NCI-H2107 treated with DMSO at 0.1 percent for 48 hours (cell line): Measurements from ENCODE around the gene ASAP2.

Experiments used
- DNase-seq: peaks from one replicate; lab custom pipeline; 2025; ENCODE audit not compliant: unreplicated experiment; lab: John Stamatoyannopoulos, UW

Gene ASAP2

DNA sequence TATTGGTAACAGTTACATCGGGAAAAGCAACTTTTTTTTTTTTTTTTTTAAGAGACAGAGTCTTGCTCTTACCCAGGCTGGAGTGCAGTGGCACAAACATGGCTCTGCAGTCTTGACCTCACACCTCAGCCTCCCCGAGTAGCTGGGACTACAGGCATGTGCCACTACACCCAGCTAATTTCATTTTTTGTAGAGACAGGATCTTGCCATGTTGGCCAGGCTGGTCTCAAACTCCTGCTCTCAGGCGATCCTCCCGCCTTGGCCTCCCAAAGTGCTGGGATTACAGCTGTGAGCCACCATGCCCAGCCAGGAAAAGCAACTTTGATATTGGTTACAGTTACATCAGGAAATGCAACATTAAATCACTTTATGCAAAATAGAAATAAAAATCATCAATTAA, 212.1 kb downstream of the ASAP2 start:
- DNase-seq: no peak

DNA sequence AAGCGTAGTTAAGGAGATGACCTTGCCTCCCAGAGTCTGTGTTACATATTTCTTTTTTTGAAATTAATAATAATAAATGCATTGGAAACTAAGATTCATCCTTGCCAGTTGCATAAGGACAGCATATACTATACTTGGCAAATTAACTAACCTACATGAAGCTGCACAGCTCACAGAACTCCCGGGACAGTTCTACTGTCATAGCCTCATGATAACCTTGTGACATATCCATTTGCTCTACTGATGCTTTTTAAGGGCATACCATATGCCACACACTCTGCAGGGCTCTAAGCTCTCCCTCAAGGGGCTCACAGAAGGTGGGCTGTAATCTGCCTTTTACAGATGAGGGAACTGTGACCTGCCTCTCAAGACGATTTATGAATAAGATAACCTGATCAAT, 212.9 kb downstream of the ASAP2 start:
- no peak for DNase-seq

DNA sequence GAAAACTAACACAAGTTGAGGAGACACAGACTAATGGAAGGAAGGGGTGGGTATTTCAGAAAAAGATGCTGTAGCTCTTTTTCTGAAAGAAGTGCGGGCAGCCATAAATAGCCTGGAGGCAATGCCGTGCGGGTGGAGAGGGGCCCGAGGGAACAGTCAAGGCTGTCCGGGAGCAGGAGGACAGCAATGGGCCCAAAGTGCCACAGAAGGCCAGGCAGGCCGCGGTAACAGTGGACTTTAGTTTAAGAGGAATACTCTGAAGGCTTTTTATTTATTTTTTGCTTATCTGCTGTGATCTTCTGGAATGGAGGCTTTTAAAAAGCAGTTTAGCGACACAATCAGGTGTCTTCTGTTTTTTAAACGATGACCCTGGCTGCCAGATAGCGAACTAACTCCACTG, 213.9 kb downstream of the ASAP2 start:
- DNase-seq: no peak

- DNase-seq: no peak
Observed at GRCh38 chr2:9422321-9423099, 215.9 kb downstream of the ASAP2 start.

DNA sequence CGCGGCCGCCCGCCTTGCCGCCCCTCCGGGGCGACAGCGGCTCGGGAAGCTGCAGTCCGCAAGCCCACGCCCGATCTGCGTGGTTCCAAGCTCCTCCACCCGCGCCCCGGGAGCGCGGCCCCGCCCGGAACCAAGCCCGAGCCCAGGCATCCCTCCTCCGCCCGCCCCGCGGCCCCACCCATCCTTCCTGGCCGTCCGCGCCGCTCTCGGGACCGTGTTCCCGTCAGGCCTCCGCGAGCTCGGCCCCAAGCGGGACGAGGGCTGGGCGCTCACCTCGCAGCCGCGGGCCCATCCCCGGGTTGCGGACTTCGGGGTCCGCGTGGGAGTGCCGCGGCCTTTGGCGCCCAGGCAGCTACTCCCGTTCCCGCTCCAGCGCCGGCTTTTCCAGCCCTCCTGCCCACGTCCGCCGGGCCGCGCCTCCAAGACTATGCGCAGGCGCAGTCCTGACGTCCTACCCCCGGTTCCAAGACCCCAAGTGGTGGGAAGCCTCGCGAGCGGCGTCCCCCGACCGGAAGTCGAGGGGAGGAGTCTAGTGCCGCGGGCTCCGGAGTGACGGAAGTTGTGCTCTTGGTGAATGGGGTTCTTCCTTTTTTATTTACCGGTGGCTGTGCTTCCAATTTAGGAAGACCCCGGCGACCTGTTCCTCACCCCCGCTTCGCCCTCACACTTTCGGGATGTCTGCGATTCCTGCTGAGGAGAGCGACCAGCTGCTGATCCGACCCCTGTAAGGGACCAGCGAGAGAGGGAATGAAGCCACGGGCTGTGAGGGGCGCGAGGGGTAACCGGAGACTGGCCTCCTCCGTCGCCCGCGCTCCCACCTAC, 216.7 kb downstream of the ASAP2 start, which contains the start of the genes CPSF3 and ITGB1BP1:
CPSF3 (plus strand) TSS at position 555 of the 822 bp plus-strand sequence; CDS start at position 675, 120 bp downstream.
ITGB1BP1 (minus strand) TSS at position 429 of the 822 bp plus-strand sequence. CDS start 4,831 bp downstream, outside the sequence.
- peak; percentile 86 for DNase-seq

GRCh38 chr2:9423922-9424272, 217.3 kb downstream of the ASAP2 start:
- no peak for DNase-seq

- DNase-seq: no peak
Observed at GRCh38 chr2:9424447-9425164, 218.0 kb downstream of the ASAP2 start.

DNA sequence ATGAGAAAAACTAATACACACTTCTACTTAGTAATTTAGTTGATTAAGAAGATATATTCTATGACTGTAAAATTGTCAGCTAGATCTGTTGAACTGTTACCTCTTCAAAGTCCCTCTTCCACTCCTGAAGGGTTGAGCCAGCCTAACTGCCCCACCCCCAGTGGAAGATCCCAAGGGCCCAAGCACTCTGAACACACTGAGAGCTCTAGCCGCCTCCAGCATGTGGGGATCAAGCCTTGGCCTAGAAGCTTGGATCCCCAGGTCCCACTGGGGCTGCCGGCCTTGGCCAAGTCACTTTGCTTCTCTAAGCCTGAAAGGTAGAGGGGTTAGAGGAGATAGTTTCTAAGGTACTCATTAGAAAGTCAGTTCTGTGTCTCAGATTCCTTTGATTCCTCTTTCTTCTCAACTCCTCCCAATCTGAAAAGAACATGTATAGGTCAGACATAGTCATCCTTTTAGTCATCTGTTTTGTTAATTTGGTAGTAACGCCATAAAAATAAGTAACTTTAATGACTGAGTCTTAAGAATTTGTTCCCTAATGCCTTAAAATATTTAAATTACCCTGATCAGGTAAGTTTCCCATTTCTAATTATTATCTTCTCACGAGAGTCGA, 222.5 kb downstream of the ASAP2 start:
- DNase-seq: no peak

GRCh38 chr2:9430316-9431293, 224.0 kb downstream of the ASAP2 start:
- no peak for DNase-seq

DNA sequence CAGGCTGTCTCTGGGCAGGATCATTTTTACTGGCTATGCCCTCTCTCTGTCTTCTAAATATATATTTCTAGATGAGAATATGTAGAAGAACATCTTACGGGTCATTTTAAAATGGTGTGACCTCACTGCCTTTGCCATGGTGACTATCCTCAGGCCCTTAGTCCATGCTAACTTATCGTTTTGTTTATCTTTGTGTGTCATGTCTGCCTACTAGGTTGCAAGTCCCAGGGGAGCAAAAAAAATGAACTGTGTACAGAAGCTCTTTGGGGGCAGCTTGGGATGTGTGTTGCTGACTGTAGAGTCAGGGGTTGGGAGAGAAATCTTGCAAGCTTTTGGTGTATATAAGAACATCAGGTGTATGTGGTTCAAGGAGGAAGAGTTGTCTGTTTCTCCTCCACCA, 227.9 kb downstream of the ASAP2 start:
- no peak for DNase-seq

DNA sequence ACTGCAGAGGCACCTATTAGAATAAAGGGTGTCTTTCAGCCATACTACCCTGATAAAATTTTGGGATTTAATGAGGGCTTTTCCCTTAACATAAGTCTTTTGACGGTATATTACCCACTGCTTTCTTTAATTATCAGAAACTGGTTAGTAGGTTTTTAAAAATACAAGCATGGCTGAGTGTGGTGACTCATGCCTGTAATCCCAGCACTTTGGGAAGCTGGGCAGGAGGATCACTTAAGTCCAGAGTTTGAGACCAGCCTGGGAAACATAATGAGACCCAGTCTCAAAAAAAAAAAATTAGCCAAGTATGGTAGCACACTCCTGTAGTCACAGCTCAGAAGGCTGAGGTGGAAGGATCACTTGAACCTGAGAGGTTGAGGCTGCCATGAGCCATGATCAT, 232.9 kb downstream of the ASAP2 start:
- DNase-seq: no peak

DNA sequence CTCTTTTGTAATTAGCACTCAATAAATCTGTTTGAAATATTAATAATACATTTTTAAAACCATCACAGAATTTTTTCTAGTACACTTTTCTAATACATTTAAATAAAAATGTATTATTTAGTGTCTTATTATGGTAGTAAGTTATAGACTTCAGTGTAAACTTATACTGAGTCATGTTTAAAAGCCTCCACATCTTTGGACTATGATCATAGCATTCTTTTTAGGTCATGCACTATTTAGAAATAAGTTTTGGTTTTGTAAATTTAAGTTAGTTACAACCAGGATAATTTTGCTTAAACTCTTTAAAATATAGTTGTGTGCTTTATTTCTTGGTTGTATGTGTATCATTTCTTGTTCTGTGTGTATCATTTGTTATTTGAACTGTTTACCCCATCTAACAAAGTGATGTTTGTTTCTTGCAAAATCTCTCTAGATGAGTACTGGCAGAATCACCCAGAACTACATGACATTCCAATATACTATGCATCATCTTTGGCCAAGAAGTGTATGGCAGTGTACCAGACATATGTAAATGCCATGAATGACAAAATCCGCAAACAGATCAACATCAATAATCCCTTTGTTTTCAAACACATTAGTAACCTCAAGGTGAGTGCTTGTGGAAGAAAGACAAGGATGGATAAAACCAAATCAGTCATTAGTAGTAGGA, 233.6 kb downstream of the ASAP2 start:
- no peak for DNase-seq

DNA sequence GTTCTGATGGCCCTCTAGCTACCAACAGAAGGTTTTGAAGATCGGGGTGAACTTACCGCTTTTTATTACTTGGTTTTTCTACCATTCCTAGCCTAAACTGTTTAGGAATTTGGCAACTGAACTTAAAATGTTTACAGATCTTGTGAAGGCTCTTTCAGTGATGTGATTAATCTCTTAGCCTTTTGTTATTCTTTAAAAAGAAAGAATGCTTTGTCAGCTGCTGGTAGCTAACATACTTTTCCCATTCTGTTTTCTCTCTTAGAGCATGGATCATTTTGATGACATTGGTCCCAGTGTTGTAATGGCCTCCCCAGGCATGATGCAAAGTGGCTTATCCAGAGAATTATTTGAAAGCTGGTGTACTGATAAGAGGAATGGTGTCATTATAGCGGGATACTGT, 234.9 kb downstream of the ASAP2 start:
- no peak for DNase-seq

DNA sequence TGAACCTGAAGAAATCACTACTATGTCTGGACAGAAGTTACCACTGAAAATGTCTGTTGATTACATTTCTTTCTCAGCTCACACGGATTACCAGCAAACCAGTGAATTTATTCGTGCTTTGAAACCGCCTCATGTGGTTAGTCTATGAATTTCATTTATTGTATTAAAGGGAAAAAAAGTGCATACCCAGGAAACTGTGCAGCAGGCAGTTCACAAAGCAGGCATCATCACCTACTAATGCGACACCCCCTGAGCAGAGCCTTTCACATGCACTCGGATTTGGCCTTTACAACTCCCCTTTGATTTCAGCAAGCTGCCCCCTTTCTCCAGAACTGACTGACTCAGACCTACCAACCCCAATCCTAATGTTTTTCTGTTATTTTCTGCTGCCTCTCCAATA, 236.9 kb downstream of the ASAP2 start:
- DNase-seq: no peak

DNA sequence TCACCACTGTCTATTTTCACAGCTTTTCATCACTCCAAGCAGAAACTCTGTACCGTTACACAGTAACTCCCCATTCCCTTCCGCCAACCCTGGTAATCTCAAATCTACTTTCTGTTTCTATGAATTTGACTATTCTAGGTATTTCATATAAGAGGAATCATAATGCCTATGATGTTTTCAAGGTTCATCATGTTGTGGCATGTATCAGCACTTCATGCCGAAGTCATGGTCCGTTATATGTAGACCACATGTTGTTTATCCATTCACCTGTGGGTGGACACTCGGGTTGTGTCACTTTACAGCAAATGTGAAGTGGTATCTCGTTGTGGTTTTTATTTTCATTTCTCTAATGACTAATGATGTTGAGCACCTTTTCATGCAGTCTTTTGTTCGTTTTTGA, 238.5 kb downstream of the ASAP2 start:
- DNase-seq: no peak

GRCh38 chr2:9451231-9451630, 244.6 kb downstream of the ASAP2 start:
- no peak for DNase-seq
